HCT116 (cell line): Measurements from ENCODE around the gene RPS6KA2.

Experiments
- CTCF ChIP-seq, 3 experiments: fragments of 200-600 bp in 1 of 3; sonication (generic) in 1 of 3; IDR thresholded peaks in 2 of 3; conservative IDR thresholded peaks in 1 of 3; 2 replicates each; pipeline ENCODE4 v1.5.1; 2012 to 2017; ENCODE audit warnings: low read depth in 2 of 3, low read length in 2 of 3, antibody characterized with exemption in 1 of 3, borderline replicate concordance in 1 of 3, control low read depth in 1 of 3, mild to moderate bottlenecking in 1 of 3, mixed read lengths in 1 of 3, mixed run types in 1 of 3, moderate library complexity in 1 of 3; ENCODE audit not compliant: insufficient read depth in 1 of 3
- EZH2 ChIP-seq: fragments of 200-600 bp; sonication (generic); IDR thresholded peaks from 2 replicates; pipeline ENCODE4 v1.6.1; 2017; ENCODE audit warnings: antibody characterized with exemption, mixed run types
- POLR2A ChIP-seq: IDR thresholded peaks from 2 replicates; pipeline ENCODE4 v1.7.0; 2011; ENCODE audit warnings: borderline replicate concordance; ENCODE audit not compliant: insufficient read depth, insufficient read length; ENCODE audit errors: extremely low read depth
- POLR2AphosphoS5 ChIP-seq: IDR thresholded peaks from 2 replicates; pipeline ENCODE4 v1.6.1; 2011; ENCODE audit warnings: mild to moderate bottlenecking, low read depth, low read length, moderate library complexity
- RAD21 ChIP-seq: IDR thresholded peaks from 2 replicates; pipeline ENCODE4 v1.6.1; 2012; ENCODE audit warnings: low read depth, mild to moderate bottlenecking
- REST ChIP-seq: IDR thresholded peaks from 2 replicates; pipeline ENCODE4 v1.6.1; 2012; ENCODE audit warnings: low read depth
- SP1 ChIP-seq: IDR thresholded peaks from 2 replicates; pipeline ENCODE4 v1.6.1; 2012; ENCODE audit warnings: low read depth
- YY1 ChIP-seq: IDR thresholded peaks from 2 replicates; pipeline ENCODE4 v1.6.1; 2011; ENCODE audit warnings: low read length, low read depth, moderate library complexity, mild to moderate bottlenecking; ENCODE audit not compliant: insufficient replicate concordance; ENCODE audit errors: extremely low read depth

- no peak for TF ChIP-seq YY1
- no peak for TF ChIP-seq SP1
- TF ChIP-seq REST, result no peak
- TF ChIP-seq EZH2, result no peak
- no peak for TF ChIP-seq POLR2A
- TF ChIP-seq POLR2AphosphoS5, result no peak
- TF ChIP-seq CTCF (IDR thresholded peaks at IDR 0.05 in 2 of 3, conservative IDR thresholded peaks at IDR 0.05 in 1 of 3; ENCODE audit: borderline replicate concordance in 1 of 3, insufficient read depth in 1 of 3, low read depth in 2 of 3, low read length in 2 of 3), result no peak
- TF ChIP-seq RAD21, result no peak
These were observed 184.8 kb downstream of the RPS6KA2 start for GRCh38 chr6:166442131-166442685.
